CD14-positive monocyte (primary cell): ENCODE data around the gene ANTKMT. TPM values are rescaled to one million over a fixed set of nuclear protein-coding genes. Genes with fewer than 3 reads are reported as not detected.

ENCODE experiments used
- DNase-seq, 3 donors: peaks; one replicate each; pipeline ENCODE4 v3.0.0-alpha.2; 2011 to 2022
- H2AFZ ChIP-seq: 2 replicates; pipeline ENCODE4 v1.6.0; 2012; ENCODE audit warnings: mild to moderate bottlenecking, low read depth, low read length, inconsistent platforms; ENCODE audit not compliant: insufficient read depth, poor library complexity, severe bottlenecking
- H3K27ac ChIP-seq, 2 donors: 1 replicate in 1 of 2; 2 replicates in 1 of 2; pipeline ENCODE4 v1.5.1; 2012 to 2013; ENCODE audit warnings: low read length in 2 of 2, control low read depth in 1 of 2, inconsistent platforms in 1 of 2, low read depth in 1 of 2, mild to moderate bottlenecking in 1 of 2
- H3K27me3 ChIP-seq, 2 donors: one replicate each; pipeline versions ENCODE4 v1.6.0 to v1.6.1; 2011 to 2013; ENCODE audit warnings: low read length in 2 of 2; ENCODE audit not compliant: control insufficient read depth in 2 of 2, insufficient read depth in 2 of 2
- H3K36me3 ChIP-seq, 2 donors: replicated peaks in 1 of 2; 1 replicate in 1 of 2; 2 replicates in 1 of 2; pipeline versions ENCODE4 v1.5.1 to v1.6.1; 2012 to 2013; ENCODE audit warnings: low read length in 2 of 2, control low read depth in 1 of 2, inconsistent platforms in 1 of 2, mild to moderate bottlenecking in 1 of 2; ENCODE audit not compliant: insufficient read depth in 2 of 2, control insufficient read depth in 1 of 2
- H3K4me1 ChIP-seq, 2 donors: 1 replicate in 1 of 2; 2 replicates in 1 of 2; pipeline versions ENCODE4 v1.5.1 to v1.6.1; 2012 to 2013; ENCODE audit warnings: low read length in 2 of 2, control low read depth in 1 of 2, inconsistent platforms in 1 of 2, mild to moderate bottlenecking in 1 of 2, moderate library complexity in 1 of 2; ENCODE audit not compliant: insufficient read depth in 2 of 2, control insufficient read depth in 1 of 2
- H3K4me2 ChIP-seq: replicated peaks from 2 replicates; pipeline ENCODE3; 2012; ENCODE audit warnings: low read length, moderate library complexity, mild to moderate bottlenecking; ENCODE audit not compliant: poor library complexity, severe bottlenecking; ENCODE audit errors: extremely low read depth
- H3K4me3 ChIP-seq, 3 experiments: fragments of 200-600 bp in 1 of 3; sonication (generic) in 1 of 3; replicated peaks in 1 of 3; 1 replicate in 2 of 3; 2 replicates in 1 of 3; pipeline ENCODE4 v1.5.1; 2011 to 2013; ENCODE audit warnings: low read length in 3 of 3, mild to moderate bottlenecking in 3 of 3, control low read depth in 2 of 3, low read depth in 2 of 3, inconsistent platforms in 1 of 3, moderate library complexity in 1 of 3
- H3K79me2 ChIP-seq: 2 replicates; pipeline ENCODE4 v1.6.0; 2012; ENCODE audit warnings: mild to moderate bottlenecking, control low read depth, inconsistent platforms, low read length, moderate library complexity; ENCODE audit not compliant: insufficient read depth
- H3K9ac ChIP-seq: 2 replicates; pipeline ENCODE4 v1.6.0; 2017; ENCODE audit warnings: low read length, mild to moderate bottlenecking; ENCODE audit not compliant: insufficient read depth, poor library complexity, severe bottlenecking
- H3K9me3 ChIP-seq, 2 donors: replicated peaks in 1 of 2; 1 replicate in 1 of 2; 2 replicates in 1 of 2; pipeline versions ENCODE4 v1.5.1 to v1.6.1; 2012 to 2013; ENCODE audit warnings: low read length in 2 of 2, control low read depth in 1 of 2; ENCODE audit not compliant: control insufficient read depth in 1 of 2, insufficient read depth in 1 of 2
- H4K20me1 ChIP-seq: 2 replicates; pipeline ENCODE4 v1.6.0; 2012; ENCODE audit warnings: mild to moderate bottlenecking, low read length, control low read depth, moderate library complexity; ENCODE audit not compliant: insufficient read depth
- H3K27ac Mint-ChIP-seq, 7 donors: one replicate each; pipeline ENCODE4 v1.8.0; 2020; ENCODE audit warnings: mild to moderate bottlenecking in 7 of 7, mixed read lengths in 7 of 7, moderate library complexity in 6 of 7, inconsistent platforms in 2 of 7
- H3K27me3 Mint-ChIP-seq, 3 donors: one replicate each; pipeline ENCODE4 v1.8.0; 2021 to 2022; ENCODE audit warnings: low read depth in 3 of 3, mild to moderate bottlenecking in 3 of 3, mixed read lengths in 3 of 3, moderate library complexity in 3 of 3, inconsistent platforms in 1 of 3
- H3K36me3 Mint-ChIP-seq, 2 donors: one replicate each; pipeline ENCODE4 v1.8.0; 2020; ENCODE audit warnings: mixed read lengths in 2 of 2, inconsistent platforms in 1 of 2, mild to moderate bottlenecking in 1 of 2
- H3K4me1 Mint-ChIP-seq: one replicate; pipeline ENCODE4 v1.8.0; 2020; ENCODE audit warnings: mild to moderate bottlenecking, mixed read lengths
- H3K4me3 Mint-ChIP-seq, 2 donors: one replicate each; pipeline ENCODE4 v1.8.0; 2020; ENCODE audit warnings: mild to moderate bottlenecking in 2 of 2, mixed read lengths in 2 of 2, moderate library complexity in 1 of 2
- H3K9me3 Mint-ChIP-seq, 7 donors: one replicate each; pipeline ENCODE4 v1.8.0; 2020 to 2022; ENCODE audit warnings: mixed read lengths in 7 of 7, mild to moderate bottlenecking in 6 of 7, moderate library complexity in 6 of 7, inconsistent platforms in 2 of 7
- CTCF ChIP-seq: fragments of 200-600 bp; IDR thresholded peaks from one replicate; pipeline ENCODE4 v1.8.0; 2022; ENCODE audit warnings: antibody characterized with exemption, mild to moderate bottlenecking
- WGBS: methylation state at CpG from one replicate; pipeline ENCODE4 v1.1.5; 2013; ENCODE audit warnings: missing lambda C conversion rate; ENCODE audit not compliant: insufficient coverage; 5-methylcytosine and 5-hydroxymethylcytosine counted together
- intact Hi-C, 2 donors: fragments of 100-400 bp; cut with micrococcal nuclease; formaldehyde crosslinking; loops; one replicate each; pipeline versions ENCODE4 v1.15.0 to v1.15.1; 2023
- polyA plus RNA-seq, 3 donors: library from polyadenylated mRNA; depleted of rRNA in 1 of 3; unstranded in 2 of 3; stranded (reverse) in 1 of 3; fragments of 300-500 nt in 2 of 3; fragments of >200 nt in 1 of 3; fragmentation: Illumina TruSeq in 2 of 3; gene quantifications; 1 replicate in 2 of 3; 2 replicates in 1 of 3; pipeline ENCODE4 v1.2.3, GENCODE V29; 2012 to 2021

Gene ANTKMT
- polyA plus RNA-seq, 3 donors: 21.5 to 56.3 (median 34.4) TPM

- Mint-ChIP-seq H3K9me3 (peaks cover 0 to 5% (median 0%) of the 10 kb centered on the region in 7 donors), H3K4me1 (peaks cover 15% of the 10 kb centered on the region), H3K27ac (no peak overlapping the region), H3K27me3 (peaks cover 20 to 37% (median 23%) of the 10 kb centered on the region in 3 donors), H3K36me3 (peaks cover 30 to 47% of the 10 kb centered on the region in 2 donors), H3K4me3 (no peak overlapping the region)
- TF ChIP-seq CTCF: no peak
- Histone ChIP-seq H3K9me3 (no peaks in the 10 kb centered on the region), H3K36me3 (peaks cover 48 to 50% of the 10 kb centered on the region in 2 donors), H3K79me2 (peaks cover 16% of the 10 kb centered on the region), H3K27ac (no peak overlapping the region), H3K27me3 (peaks cover 3 to 30% of the 10 kb centered on the region in 2 donors), H4K20me1 (peaks cover 59% of the 10 kb centered on the region), H3K4me2 (no peak overlapping the region), H3K4me1 (peaks cover 16 to 22% of the 10 kb centered on the region in 2 donors), H3K4me3 (no peak overlapping the region), H2AFZ (no peak overlapping the region), H3K9ac (no peak overlapping the region)
- 93% methylated on average over 17 of the region's 18 CpGs for WGBS
- intact Hi-C loops: no loop called here
- DNase-seq: no peak
These were observed 47.5 kb upstream of the ANTKMT start for GRCh38 chr16:673399-673991.

DNA sequence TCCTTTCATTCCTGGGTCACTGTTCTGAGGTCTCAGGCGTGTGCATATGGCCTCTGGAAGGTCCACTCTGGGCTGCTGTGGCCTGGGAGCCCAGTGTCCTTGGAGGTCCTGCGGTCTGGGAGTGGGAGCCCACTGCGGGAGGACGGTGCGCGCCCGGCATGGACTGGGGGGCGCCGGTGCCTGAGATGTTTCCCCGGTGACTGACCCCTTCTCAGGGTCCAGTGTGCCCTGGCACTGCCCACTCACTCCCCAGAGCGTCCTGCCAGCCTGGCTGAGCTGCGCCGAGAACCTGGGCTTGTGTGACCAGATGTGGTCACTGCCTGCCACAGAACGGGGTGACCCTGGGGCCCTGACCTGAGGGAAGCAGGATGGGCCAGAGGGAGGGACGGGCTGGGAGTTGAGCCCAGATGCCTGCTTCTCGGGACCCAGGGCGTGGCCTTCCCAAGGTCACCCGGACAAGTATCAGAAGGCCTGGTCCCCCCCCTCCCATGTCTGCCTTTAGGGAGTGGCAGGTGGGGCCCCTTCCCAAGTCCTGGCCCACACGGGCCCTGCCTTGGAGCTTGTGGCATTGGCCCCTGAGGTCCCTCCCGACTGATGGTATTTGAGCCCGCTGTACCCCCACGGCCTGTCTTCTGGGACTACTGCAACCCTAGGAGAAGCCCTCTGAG, 46.6 kb upstream of the ANTKMT start:
- Histone ChIP-seq H3K4me2 (no peak overlapping the region), H3K36me3 (peaks cover 46 to 49% of the 10 kb centered on the region in 2 donors)
- peak overlapping the region in 2 of 7 donors; percentile 16 to 78 for H3K27ac Mint-ChIP-seq

More for the DNA sequence above, 46.6 kb upstream of the ANTKMT start:
- Histone ChIP-seq H3K79me2 (peaks cover 7% of the 10 kb centered on the region), H3K27ac (no peak overlapping the region), H3K27me3 (peaks cover 3 to 30% of the 10 kb centered on the region in 2 donors), H3K9me3 (no peaks in the 10 kb centered on the region), H3K9ac (no peak overlapping the region), H3K4me1 (peaks cover 12 to 19% of the 10 kb centered on the region in 2 donors), H2AFZ (no peak overlapping the region), H3K4me3 (no peak overlapping the region), H4K20me1 (peaks cover 51% of the 10 kb centered on the region)
- 93% methylated on average over 17 of the region's 22 CpGs for WGBS
- DNase-seq: no peak
- intact Hi-C loops: no loop called here
- H3K4me1 Mint-ChIP-seq: peaks cover 11% of the 10 kb centered on the region
- H3K4me3 Mint-ChIP-seq: no peak overlapping the region
- H3K27me3 Mint-ChIP-seq: peaks cover 19 to 38% (median 23%) of the 10 kb centered on the region in 3 donors
- H3K9me3 Mint-ChIP-seq: peaks cover 0 to 5% (median 0%) of the 10 kb centered on the region in 7 donors
- no peak for TF ChIP-seq CTCF
- H3K36me3 Mint-ChIP-seq: peaks cover 30 to 46% of the 10 kb centered on the region in 2 donors
